GM12872 (cell line): ENCODE results near the gene RARG.

Experiments
- TF ChIP-seq, protein P1 (sequence below): IDR thresholded peaks from 3 replicates; pipeline ENCODE4 v1.5.1; 2011; ENCODE audit warnings: low read depth, mild to moderate bottlenecking, low read length, moderate library complexity; ENCODE audit not compliant: insufficient read depth

The RARG gene

DNA sequence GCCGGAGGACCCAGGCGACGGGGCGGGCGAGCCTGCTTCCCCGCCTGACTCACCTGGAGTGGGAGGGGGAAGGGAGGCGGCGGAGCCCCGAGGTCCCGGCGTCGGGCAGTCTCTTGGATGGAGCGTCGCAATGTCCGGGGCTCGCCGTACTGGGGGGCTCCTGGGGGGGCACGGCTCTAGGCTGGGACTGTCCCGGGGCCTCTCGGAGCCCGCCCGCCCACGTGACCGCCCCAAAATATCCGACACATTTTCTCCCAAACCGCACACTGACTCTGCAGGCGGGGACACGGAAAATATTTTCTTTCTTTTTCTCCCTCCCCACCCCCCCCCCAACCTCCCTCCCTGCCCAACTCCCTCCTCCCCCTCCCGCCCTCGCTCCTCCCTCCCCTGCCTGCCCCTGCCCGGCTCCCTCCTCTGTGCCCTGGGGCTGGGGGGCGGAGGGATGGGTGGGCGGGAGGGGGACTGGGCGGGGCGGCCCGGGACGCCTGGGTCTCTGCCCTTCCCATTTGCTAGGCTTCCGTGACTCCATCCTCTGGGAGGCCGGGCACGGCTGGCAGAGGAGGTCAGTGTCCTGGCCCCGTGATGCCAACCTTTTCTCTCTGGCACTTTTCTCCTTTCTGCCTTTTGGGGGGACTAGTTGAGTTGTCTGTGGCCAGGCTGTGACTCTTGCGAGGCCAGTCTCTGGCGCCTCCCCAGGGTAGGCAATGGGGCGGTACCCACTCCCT, at the start of gene RARG:
Gene RARG, minus strand, starts transcription at position 289 of the 725 bp plus-strand sequence. CDS start 4,664 bp downstream, outside the sequence.
- TF ChIP-seq, protein P1, sequence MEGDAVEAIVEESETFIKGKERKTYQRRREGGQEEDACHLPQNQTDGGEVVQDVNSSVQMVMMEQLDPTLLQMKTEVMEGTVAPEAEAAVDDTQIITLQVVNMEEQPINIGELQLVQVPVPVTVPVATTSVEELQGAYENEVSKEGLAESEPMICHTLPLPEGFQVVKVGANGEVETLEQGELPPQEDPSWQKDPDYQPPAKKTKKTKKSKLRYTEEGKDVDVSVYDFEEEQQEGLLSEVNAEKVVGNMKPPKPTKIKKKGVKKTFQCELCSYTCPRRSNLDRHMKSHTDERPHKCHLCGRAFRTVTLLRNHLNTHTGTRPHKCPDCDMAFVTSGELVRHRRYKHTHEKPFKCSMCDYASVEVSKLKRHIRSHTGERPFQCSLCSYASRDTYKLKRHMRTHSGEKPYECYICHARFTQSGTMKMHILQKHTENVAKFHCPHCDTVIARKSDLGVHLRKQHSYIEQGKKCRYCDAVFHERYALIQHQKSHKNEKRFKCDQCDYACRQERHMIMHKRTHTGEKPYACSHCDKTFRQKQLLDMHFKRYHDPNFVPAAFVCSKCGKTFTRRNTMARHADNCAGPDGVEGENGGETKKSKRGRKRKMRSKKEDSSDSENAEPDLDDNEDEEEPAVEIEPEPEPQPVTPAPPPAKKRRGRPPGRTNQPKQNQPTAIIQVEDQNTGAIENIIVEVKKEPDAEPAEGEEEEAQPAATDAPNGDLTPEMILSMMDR, result no peak

DNA sequence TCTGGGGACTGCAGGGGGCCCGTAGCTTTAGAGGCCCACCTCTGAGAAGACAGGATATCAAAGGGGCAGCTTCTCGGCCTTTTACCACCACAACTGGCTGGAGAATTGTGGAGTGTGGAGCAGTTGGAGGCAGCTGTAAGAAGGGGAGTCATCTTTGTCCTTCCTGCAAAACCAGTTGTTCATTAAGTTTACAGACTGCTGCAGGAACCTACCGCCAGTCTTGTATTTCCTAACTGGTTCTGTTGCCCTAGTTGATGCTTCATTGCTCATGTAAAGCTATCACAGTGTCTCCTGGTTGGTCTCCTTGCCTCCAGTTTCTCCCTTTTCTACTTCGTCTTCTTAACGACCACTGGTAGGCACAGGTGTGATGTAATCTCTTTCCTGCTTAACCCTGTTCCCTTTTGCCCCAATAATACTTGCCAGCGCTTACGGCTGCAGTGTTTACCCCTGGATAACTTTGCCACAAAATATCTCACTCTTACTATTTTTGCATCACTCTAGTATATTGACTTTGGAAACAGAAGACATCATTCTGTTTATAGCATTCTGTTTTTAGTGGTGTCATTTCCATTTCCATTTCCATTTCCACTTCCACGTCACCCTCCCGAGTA, 48.0 kb upstream of the RARG start:
- TF ChIP-seq, protein P1, result no peak

DNA sequence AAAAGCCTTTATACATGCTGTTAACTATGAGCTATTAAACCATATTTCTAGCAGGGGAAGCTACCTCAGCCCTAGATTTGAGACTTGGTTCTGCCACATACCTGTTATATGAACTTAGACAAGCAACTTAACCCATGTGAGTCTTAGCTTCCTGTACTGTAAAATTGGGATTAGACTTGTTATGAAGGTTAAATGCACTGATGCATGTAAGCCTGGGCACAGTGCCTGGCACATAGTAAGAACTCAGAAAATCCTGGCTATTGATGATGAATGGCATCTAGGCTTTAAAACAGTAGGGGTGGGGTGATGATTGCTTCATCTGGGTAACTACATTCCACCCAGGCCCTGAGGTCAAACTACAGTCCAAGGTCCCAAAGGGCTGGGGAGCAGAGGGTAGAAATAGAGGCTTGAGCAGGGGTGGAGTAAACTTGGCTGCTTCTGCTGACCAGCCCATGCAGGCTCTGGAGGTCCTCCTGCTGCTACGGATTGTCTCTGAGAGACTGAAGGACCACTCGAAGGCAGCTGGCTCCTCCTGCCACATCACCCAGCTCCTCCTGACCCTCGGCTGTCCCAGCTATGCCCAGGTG, 47.4 kb upstream of the RARG start:
- TF ChIP-seq, protein P1, result no peak

DNA sequence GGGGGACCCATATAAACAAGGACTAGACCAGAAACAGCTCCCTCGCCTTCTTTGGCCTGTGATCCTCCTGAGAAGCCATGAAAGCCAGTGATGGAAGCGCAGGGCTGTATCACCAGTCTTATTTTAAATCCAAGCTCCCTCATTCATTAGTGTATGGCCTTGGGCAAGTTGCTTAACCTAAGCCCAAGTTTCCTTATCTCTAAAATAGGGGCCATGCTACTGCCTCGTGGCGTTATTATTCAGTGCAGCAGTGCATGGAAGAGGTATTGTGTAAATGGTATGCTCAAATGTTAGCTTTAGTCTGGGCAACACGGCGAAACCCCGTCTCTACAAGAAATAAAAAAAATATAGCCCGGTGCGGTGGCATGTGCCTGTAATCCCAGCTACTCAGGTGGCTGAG, 46.0 kb upstream of the RARG start:
- TF ChIP-seq, protein P1, result no peak

DNA sequence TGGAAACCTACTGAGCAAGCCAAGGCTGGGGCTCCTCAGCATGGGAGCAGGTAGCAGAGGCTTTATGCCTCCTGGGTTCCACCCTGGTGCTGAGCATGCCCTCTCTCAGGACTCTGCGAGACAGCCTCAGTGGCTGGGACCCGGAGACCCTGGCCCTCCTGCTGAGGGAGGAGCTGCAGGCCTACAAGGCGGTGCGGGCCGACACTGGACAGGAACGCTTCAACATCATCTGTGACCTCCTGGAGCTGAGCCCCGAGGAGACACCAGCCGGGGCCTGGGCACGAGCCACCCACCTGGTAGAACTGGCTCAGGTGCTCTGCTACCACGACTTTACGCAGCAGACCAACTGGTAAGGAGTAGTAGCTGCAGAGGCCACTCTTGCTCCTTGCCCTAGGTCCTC, 44.5 kb upstream of the RARG start:
- TF ChIP-seq, protein P1, result no peak

DNA sequence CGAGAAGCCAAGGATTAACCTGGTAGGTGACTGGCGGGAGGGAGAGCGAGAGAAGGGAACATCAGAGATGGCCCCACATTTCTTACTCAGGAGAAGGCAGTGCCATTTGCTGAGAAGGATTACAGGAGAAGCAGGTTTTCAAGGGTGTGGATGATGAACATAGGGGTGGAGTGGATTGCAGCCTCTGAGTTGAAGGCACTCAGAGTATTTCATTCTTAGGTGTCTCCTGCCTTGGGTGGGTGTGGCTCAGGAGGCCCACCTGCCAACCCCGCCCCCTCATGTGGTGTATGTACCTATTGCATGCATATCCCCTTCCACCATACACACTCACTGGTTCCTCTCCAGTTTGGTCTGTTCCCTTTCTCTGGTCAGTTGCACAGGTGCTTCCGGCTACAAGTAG, 42.4 kb upstream of the RARG start:
- TF ChIP-seq, protein P1, result no peak
